ENCODE results near the gene NEUROD2.
A peak's percentile ranks its signal among the peaks of the same experiment; 100 is the strongest.

The NEUROD2 gene

DNA sequence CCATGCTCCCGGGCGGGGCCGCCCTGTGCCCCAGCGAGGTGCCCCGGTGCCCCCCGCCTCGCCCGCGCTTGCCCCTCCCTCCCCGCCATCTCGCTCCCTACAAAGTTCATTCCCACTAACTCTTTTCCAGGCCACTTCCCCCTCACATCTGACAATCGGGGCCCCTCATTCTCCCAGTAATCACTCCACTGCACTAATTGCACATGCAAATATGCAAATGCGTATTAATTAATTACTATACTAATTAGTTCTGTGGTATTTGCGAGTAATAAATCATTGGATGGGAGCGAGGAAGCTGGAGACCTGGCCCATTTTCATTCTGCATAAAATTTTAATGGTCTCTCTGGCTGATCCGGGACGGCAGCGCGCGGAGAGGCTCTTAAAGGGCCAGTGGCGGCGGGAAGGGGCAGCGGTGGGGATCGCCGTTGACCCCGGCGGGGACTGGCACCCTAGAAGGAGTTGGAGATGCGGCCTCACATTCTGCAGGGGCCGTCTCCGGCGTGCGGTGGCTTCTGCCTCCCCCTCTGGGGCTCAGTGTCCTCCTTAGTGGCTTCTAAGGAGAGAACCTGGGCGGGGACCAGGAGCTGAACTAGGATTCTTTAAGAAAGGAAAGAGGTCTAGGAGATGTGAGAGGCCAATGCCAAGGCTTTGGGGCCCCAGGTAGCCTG lies 10.7 kb upstream of the NEUROD2 start:
- no peak for DNase-seq

DNA sequence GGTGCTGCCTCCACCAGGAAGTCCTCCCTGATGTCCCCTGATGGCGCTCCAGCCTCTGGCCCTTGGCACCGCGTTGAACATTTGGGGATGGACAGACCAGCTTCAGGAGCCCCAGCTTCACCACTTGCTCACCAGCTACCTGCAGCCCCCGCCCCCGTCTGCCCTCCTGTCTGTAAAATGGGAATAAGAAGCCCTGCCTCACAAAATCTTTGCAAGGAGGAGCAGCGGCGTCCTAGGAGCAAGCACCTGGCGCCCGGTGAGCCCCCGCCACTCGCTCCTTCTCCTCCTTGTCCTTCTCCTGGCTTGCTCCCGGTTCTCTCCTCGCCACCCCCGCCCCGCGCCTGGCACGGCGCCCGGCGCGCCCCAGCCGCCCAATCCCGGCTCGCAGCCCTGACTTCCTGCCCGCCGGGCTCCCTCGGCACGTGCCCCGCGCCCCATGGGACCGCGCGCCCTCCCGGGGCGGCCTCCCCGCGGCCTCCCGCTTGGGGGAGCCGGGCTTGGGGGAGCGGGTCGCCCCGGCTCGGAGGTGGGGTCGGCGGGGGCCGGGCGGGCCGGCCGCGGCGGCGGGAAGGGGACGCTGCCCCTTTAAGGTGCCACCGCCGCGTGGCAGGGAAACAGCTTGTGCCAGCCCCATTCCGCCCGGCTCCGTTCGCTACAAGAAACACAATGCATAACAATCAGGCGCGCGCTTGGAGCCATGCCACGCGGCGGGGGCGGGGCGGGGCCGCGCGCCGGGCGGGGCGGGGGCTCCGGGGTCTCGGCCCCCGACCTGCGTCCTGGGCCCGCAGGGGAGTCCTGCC lies 9.9 kb upstream of the NEUROD2 start:
- DNase-seq: peak; percentile 24

- DNase-seq: no peak
Measured at GRCh38 chr17:39617100-39617445, 9.4 kb upstream of the NEUROD2 start.

DNA sequence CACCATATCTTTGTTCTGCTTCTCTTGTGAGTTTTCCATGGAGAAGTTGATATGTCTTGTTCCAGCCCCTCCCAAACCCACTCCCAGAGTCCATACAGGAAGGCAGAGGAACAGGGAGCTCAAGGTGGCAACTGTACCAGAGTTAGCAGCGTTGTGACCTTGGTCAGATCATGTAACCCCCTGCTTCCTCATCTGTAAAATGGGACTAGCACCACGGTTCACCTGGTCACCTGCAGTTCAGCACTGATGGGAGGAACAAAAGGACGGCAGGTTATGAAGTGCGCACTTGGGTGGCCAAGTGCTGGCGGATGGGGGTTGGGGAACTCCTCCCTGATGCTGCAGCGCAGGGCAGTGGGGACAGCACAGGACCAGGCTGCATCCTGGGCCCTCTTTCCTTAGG lies 7.7 kb upstream of the NEUROD2 start:
- DNase-seq: no peak

GRCh38 chr17:39614545-39615157 lies 6.9 kb upstream of the NEUROD2 start:
- no peak for DNase-seq

DNA sequence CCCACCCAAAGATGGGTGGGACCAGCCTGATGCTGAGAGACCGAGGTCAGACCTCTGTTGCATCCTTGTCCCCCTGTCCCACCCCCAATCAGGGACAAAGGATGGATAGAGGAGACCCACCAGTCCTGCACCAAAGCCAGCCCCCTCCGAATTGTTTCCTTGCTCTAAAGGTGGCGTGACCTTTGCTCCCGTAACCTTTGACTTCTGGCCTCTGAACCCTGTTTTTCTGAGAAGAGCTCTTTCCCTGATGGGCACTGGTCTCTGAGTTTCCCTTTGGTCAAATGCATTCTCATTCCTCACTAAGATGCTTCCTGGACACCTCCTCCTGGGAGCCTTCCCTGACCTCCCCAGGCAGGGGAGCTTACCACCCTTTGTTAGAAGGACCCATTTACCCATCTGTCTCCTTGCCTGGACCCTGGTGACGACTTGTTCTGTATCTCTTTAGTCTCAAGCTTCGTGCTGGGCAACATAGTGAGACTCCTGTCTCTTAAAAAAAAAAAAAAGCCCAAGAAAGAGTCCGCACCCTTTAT lies 5.3 kb upstream of the NEUROD2 start:
- DNase-seq: no peak

DNA sequence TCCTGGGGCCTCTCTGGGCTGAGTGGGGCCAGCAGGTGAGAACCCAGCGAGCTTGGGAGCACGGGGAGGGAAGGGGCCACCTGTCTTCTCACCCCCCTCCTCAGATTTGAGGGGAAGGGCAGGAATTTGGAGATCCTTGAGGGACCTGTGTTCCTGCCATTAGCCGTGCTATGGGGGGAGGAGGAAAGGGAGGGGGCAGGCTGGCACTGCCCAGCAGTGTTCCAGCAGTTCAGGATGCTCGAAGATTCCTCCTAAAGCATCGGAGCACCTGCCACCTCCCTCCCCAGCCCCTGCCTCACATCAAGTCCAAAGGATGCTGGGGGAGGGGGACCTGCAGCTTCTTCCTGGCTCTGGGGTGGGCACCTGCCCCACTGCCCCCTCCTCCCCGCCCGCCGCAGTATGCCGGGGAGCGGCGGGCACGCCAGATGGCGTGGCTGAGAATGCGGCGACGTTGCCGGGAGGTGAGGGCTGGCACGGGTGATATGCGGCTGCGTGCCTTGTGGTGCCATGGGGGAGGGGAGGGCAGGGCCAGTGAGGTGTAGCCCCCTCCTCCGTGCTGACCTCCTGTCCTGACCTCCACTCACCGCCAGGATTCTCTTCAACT lies 4.7 kb upstream of the NEUROD2 start:
- DNase-seq: no peak

DNA sequence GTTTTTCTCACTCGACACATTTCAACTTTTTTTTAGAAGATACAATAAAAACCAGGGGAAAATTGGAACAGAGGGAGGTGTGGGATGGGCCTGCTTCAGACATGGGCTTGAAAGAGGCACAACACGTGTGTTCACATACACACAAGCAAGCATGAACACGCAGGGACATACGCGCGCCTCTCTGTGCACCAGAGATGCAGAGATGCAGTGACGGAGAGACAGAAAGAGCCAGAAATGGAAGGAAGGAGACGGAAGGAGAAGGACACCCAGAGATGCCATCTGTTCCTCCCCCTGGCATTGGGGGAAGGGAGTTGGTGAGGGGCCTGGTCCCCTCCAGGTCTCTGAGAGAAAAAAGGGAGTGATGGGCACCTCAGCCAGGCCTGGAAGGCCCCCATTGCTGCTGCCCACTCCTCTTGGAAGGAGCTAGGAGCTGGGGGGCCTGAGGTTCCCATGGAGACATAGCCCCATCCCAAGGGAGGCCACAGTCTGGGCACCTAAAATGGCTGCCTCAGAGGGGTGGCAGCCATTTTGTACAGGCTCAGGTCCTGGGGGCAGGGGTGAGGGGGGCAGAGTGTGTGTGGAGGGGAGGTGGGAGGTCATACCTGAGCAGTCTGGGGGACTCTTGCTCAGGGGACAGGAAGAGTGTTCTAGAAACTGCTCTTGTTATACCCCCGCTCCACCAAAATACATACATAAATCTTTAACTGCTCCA lies 3.8 kb upstream of the NEUROD2 start:
- DNase-seq: no peak

DNA sequence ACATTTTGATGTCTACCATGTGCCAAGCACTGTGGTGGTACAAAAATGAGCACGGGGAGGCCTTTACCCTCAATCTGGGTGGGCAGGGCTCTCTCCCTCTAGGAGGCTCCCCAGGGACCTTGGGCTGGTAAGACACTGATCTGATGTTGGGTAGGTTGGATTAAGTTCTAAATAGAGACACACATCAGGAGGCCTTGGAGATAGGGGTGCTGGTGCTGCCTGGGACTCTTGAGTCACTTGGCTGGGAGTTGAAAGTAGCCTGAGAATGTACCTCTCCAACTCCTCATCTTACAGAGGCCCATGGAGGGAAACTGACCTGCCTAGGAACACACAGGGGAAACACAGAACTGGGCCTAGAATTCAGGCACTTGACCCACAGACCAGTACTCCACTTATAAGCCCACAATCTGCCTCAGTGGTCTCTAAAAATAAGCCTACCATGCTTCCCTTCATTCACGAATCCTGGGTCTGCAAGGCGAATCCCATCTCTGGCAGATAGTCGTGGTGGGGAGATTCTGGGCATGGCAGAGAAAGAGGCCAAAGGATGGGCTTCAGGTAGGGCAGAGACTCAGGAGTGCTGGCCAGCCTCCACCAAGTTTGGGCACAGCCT lies 1.8 kb upstream of the NEUROD2 start:
- no peak for DNase-seq

GRCh38 chr17:39608142-39608981 lies 642 bp upstream of the NEUROD2 start:
- no peak for DNase-seq

DNA sequence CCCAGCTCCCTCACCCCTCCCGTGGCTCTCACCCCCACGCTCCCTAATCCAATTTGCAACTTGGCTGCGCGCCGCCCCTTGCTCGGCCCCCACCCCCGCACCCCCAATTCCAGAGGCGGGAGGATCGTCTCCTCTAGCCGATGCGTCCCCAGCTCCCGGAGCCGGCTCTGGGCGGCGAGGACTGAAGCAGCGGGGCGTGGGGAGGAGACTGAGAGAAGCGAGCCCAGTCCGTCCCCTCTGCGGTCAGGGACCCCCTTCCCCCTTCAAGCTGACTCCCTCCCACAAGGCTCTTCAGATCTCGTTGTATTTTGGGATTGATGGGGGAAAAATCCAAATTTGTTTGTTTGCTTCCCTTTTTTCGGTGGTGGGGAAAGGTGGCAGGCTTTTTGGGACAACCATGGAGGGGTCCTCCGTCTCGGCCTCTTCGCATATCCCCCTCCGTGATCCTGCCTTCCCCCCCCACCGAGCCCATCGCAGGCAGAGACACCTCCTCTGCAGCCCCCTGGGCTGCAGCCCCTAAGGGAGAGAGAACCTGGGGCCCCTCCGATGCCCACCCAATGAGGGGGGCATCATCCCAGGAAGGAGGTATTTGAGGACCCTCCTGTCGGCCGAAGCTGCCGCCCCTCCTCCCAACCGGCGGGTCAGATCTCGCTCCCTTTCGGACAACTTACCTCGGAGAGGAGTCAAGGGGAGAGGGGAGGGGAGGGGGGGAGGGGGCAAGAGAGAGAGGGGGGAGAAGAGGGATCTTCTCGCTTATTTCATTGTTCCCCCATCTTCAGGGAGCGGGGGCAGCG lies 466 bp downstream of the NEUROD2 start:
- DNase-seq: no peak

DNA sequence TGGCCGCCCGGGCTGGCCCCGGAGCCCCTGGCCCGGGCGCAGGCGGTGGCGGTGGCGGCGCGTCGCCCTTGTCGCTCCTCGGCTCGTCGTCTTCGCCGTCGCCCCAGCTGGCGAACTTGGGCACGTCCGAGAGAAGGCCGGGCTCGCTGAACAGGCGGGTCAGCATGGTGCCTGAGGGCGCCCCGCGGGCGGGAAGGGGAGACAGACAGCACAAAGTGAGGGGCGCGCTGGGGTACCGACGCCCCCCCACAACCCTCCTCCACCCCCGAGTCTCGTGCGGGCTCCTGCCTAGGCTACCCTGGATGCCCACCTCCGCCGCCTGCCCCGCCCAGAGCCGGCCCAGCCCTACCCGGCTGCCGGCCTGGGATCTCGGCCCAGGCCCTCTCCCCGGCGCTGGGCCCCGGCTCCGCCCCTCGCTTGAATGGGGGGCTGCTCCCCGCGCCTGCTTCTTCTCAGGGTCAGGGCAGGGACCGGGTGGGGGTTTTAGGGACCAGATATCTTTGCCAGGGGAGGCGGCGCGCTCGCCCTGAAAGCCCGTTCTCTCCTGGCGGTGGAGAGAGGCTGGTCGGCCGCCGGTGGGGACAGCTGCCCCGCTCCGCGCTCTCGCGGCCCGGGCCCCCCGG lies 1.2 kb downstream of the NEUROD2 start:
- DNase-seq: no peak

GRCh38 chr17:39605492-39606433 lies 2.0 kb downstream of the NEUROD2 start:
- DNase-seq: no peak

DNA sequence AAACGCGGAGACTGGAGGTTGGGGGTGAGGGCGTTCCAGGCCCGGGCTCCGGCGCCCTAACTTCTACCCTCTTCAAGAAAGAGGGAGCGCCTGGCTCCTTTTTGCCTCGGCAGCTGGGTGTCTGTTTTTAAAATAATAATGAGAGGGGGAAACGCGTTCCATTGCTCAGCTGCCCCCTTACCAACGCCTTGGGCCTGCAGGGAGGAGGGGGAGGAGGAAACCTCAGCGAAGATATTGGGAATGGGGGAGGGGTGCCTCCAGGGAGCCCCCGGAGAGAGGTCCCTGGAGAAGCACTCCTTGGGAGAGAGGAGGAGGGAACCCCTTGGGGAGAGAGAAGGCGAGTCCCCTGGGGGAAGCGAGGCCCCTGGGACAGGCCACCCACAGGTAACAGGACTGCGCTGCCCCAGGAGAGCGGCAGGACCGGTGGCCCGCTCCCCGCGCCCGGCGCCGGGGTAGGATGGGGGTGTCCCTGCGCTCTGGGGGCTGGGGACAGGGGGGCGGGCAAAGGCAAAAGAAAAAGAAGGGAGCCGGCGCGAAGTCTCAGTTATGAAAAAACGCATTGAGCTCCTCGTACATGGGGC lies 2.7 kb downstream of the NEUROD2 start:
- DNase-seq: no peak

DNA sequence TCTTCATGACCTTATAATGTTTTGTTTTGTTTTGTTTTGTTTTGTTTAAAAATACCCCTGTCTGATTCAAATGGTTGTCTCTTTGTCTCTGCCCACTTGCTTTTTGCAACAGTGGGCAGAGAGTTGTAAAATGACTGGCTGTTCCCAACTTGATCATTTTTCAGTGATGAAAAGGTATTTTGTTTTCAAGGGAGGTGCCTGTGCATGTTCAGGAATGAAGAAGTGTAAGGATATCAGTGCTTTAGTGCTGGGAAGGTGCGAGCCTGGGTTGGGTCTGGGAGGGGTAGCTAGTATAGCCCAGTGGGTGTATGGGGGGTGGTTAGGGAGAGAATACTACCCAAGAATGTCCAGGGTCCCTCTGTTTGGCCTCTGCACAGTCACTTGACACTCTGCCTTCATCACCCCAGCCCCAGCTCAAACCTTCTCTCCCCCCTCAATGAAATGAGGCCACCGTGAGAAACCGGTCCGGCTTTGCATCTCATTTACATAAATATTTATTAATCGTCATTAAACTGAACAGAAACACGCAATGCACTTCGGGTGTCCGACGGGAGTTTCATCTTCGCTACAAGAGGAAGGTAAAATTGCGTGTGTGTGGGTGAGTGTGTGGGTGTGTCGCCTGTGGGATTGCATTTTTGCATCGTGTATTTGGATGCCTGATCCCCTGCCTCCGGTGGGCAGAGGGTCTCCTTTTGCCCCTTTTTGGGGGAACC lies 4.3 kb downstream of the NEUROD2 start:
- no peak for DNase-seq

- no peak for DNase-seq
Measured at GRCh38 chr17:39602533-39603303, 5.0 kb downstream of the NEUROD2 start.

Data from NK-92 treated with Interleukin-12 subunit alpha and Interleukin-12 subunit beta, amount 100 ng/mL, for 24 hours (cell line).